Bone marrow (tissue), 2 donors: ENCODE results near the gene ARMC7.
A peak's percentile ranks its signal among the peaks of the same experiment; 100 is the strongest.
"Not testable (repeated sequence)": the region's sequence is repeated elsewhere in the genome, so short reads cannot be mapped to it uniquely, and the experiment has no call there.

Experiments
- DNase-seq, 2 donors: peaks; one replicate each; lab custom pipeline; 2025; lab: John Stamatoyannopoulos, UW

The ARMC7 gene

GRCh38 chr17:75109407-75110233 lies at the start of gene ARMC7:
Gene ARMC7 (plus strand): TSS chr17:75109969. CDS start chr17:75110289, 320 bp downstream.
- peak; percentile 51 to 74 for DNase-seq

GRCh38 chr17:75060434-75061054 lies 49.2 kb upstream of the ARMC7 start:
- no peak for DNase-seq

- no peak for DNase-seq
These were observed 48.7 kb upstream of the ARMC7 start for GRCh38 chr17:75061055-75061438.

GRCh38 chr17:75061618-75062017 lies 48.2 kb upstream of the ARMC7 start:
- no peak for DNase-seq

- no peak for DNase-seq
These were observed 46.6 kb upstream of the ARMC7 start for GRCh38 chr17:75063201-75063600.

GRCh38 chr17:75063626-75064025 lies 46.1 kb upstream of the ARMC7 start:
- no peak for DNase-seq

GRCh38 chr17:75064040-75064439 lies 45.7 kb upstream of the ARMC7 start:
- no peak for DNase-seq

- no peak for DNase-seq
These were observed 45.3 kb upstream of the ARMC7 start for GRCh38 chr17:75064460-75064859.

- no peak for DNase-seq
These were observed 44.8 kb upstream of the ARMC7 start for GRCh38 chr17:75064867-75065561.

GRCh38 chr17:75065562-75066151 lies 44.1 kb upstream of the ARMC7 start:
- DNase-seq = no peak

GRCh38 chr17:75067856-75068255 lies 41.9 kb upstream of the ARMC7 start:
- peak in 1 of 2 donors; percentile 49 for DNase-seq

- DNase-seq = no peak
These were observed 41.0 kb upstream of the ARMC7 start for GRCh38 chr17:75068750-75069149.

GRCh38 chr17:75069783-75070182 lies 40.0 kb upstream of the ARMC7 start:
- DNase-seq = no peak

GRCh38 chr17:75071478-75072271 lies 38.1 kb upstream of the ARMC7 start:
- not testable (repeated sequence) for DNase-seq

GRCh38 chr17:75072909-75073308 lies 36.9 kb upstream of the ARMC7 start:
- not testable (repeated sequence) for DNase-seq

GRCh38 chr17:75073618-75074047 lies 36.1 kb upstream of the ARMC7 start:
- no peak for DNase-seq

GRCh38 chr17:75074532-75074931 lies 35.2 kb upstream of the ARMC7 start:
- DNase-seq = no peak

GRCh38 chr17:75075597-75076336 lies 34.0 kb upstream of the ARMC7 start:
- no peak for DNase-seq

GRCh38 chr17:75077072-75077495 lies 32.7 kb upstream of the ARMC7 start:
- no peak for DNase-seq

- peak; percentile 31 to 59 for DNase-seq
These were observed 32.1 kb upstream of the ARMC7 start for GRCh38 chr17:75077496-75078283.
